LNCaP clone FGC (cell line): ENCODE data around the gene CCSAP.
A peak's percentile ranks its signal among the peaks of the same experiment; 100 is the strongest.

ENCODE experiments used
- DNase-seq: peaks from one replicate; pipeline ENCODE4 v3.0.0-alpha.2; 2011; ENCODE audit warnings: low read depth
- H3K4me3 ChIP-seq: 2 replicates; pipeline ENCODE4 v1.5.1; 2011; ENCODE audit warnings: mild to moderate bottlenecking, low read depth, low read length, control low read depth
- CTCF ChIP-seq: IDR thresholded peaks from 2 replicates; pipeline ENCODE4 v1.5.1; 2012; ENCODE audit warnings: mild to moderate bottlenecking; ENCODE audit not compliant: control insufficient read depth, insufficient read depth; ENCODE audit errors: extremely low read depth

CCSAP gene

GRCh38 chr1:229283183-229283611 lies 59.6 kb downstream of the CCSAP start:
- H3K4me3 ChIP-seq: no peak overlapping the region
- no peak for DNase-seq
- TF ChIP-seq CTCF: no peak

- H3K4me3 ChIP-seq: no peak overlapping the region
- no peak for DNase-seq
- TF ChIP-seq CTCF: no peak
Measured at GRCh38 chr1:229282295-229282823, 60.5 kb downstream of the CCSAP start.

GRCh38 chr1:229281339-229281926 lies 61.4 kb downstream of the CCSAP start:
- DNase-seq: no peak
- TF ChIP-seq CTCF: no peak
- H3K4me3 ChIP-seq: no peak overlapping the region

GRCh38 chr1:229280921-229281320 lies 61.9 kb downstream of the CCSAP start:
- no peak for DNase-seq
- peak overlapping the region; percentile 40 for H3K4me3 ChIP-seq
- TF ChIP-seq CTCF: no peak

DNA sequence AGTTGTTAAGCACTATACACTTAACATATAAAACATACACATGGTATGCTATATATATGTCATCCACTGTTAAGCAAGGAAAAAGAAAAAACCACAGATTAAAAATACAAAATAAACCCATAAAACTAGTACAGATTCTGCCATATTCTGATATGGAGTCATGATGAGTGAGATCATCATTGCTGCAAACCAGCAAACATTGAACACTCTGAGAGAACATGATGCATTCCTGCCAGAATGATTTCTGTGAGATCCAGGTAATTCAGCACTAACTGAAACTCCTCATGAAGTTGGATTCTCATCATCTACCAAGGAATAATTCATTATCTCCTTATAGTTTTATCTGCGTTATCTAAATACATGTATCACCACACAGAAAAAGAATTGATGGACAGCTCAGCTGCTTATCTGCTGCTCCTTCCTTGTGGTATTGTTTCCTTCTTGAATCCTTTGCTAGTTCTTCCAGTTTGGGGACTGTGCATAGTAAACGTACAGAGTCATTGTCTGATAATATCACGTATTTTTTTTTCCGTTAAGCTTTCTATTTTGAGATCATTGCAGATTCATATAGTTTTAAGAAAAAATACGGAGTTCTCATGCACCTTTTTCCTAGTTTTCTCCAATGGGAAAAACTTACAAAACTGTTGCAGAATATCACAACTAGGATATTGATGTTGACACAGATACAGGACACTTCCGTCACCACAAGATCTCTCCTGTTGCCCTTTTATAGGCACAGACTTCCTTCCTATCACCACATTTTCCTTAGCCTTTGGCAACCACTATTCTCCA lies 62.6 kb downstream of the CCSAP start:
- no peak for TF ChIP-seq CTCF
- H3K4me3 ChIP-seq: peak overlapping the region; percentile 40
- DNase-seq: no peak

DNA sequence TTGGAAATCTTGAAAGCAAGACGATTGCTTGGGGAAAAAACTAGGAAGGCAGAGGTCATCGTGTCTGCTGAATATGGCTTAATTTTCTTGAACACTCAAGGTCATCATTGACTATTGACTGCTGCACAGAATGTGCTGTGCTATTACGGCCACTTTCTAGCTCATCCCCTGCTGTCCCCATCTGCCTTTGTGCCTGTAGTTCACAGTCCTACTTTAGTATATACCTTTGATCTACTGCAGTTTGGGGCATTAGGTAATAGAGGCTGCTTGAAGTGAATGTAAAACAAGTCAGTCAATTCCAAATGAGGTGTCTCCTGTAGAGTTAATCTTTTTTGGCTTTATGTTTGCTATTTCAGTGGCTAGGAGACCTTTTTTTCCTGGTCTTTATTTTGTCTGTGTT lies 63.6 kb downstream of the CCSAP start:
- no peak for DNase-seq
- H3K4me3 ChIP-seq: no peak overlapping the region
- TF ChIP-seq CTCF: no peak
